ENCODE results near the gene PRLH. TPM values are rescaled to one million over a fixed set of nuclear protein-coding genes. Genes with fewer than 3 reads are reported as not detected.

The PRLH gene
- total and polyA plus RNA-seq, 2 of the 13 experiments (the other 11 are each of a cell fraction or from before 2014, with no cell fraction given), result not detected

DNA sequence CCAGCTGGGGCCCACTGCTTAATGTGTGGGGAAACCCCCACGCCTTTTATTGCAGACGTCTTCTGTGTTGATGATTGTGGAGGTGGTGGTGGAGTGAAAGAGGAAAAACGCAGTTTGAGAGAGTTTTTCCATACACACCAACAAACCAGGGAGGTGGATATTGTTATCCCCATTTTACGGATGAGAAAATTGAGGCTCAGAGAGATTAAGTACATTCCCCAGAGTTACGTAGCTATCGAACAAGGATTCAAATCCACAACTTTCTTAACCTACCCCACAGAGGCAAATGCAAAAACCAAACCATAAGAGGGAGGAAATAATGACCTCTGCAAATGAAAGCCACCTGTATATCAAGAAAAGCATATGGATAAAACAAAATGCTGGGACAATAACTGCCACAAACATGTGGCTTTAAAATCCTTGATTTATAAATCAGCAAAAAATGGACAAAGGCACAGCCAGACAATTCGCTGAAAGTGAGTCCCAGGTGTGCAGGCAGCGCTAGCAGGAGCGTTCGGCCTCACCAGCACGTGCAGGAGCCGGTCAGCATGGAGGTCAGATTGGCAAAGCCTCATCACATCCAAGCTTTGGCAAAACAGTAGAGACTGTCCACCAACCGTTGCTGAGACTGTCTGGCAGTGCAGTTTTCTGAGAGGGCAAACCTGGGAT lies 36.8 kb downstream of the PRLH start (continued):
- TF ChIP-seq, protein P1, sequence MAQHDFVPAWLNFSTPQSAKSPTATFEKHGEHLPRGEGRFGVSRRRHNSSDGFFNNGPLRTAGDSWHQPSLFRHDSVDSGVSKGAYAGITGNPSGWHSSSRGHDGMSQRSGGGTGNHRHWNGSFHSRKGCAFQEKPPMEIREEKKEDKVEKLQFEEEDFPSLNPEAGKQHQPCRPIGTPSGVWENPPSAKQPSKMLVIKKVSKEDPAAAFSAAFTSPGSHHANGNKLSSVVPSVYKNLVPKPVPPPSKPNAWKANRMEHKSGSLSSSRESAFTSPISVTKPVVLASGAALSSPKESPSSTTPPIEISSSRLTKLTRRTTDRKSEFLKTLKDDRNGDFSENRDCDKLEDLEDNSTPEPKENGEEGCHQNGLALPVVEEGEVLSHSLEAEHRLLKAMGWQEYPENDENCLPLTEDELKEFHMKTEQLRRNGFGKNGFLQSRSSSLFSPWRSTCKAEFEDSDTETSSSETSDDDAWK (CRISPR knock-in tag; IDR thresholded peaks at IDR 0.05), result no peak
- TF ChIP-seq ATF7-NPFF (CRISPR knock-in tag; IDR thresholded peaks at IDR 0.05; ENCODE audit: low read depth) (no peak), AGO1 (IDR thresholded peaks at IDR 0.05; ENCODE audit: low read depth, low read length, poor library complexity, severe bottlenecking) (no peak), HNRNPLL (IDR thresholded peaks at IDR 0.05; ENCODE audit: low read depth, low read length, poor library complexity, severe bottlenecking) (no peak), AHR (CRISPR knock-in tag; IDR thresholded peaks at IDR 0.05) (no peak), MEIS1 (CRISPR knock-in tag; IDR thresholded peaks at IDR 0.05; ENCODE audit: borderline replicate concordance) (peak; percentile 49; the same call in 1 of the 2 replicates), ZNF124 (CRISPR knock-in tag; IDR thresholded peaks at IDR 0.05) (no peak), ZNF329 (CRISPR knock-in tag; IDR thresholded peaks at IDR 0.05; ENCODE audit: low read depth) (no peak), ZNF768 (CRISPR knock-in tag; IDR thresholded peaks at IDR 0.05) (peak; percentile 46; the same call in 1 of the 2 replicates), HDAC2 (CRISPR knock-in tag; IDR thresholded peaks at IDR 0.05) (0 out of 2 replicates have a peak, but pooled peaks have one; percentile 5), SOX6 (IDR thresholded peaks at IDR 0.05) (no peak), SOX6 (CRISPR knock-in tag; IDR thresholded peaks at IDR 0.05) (peak; percentile 30; the same call in 1 of the 2 replicates), ZNF274 (CRISPR knock-in tag; IDR thresholded peaks at IDR 0.05) (peak; percentile 82), ZNF468 (CRISPR knock-in tag; IDR thresholded peaks at IDR 0.05) (no peak), SIN3A (IDR thresholded peaks at IDR 0.05; ENCODE audit: borderline replicate concordance, low read depth, low read length) (no peak), ZNF543 (CRISPR knock-in tag; IDR thresholded peaks at IDR 0.05) (no peak), NBN (conservative IDR thresholded peaks at IDR 0.05) (no peak)
- TF ChIP-seq, protein P2, sequence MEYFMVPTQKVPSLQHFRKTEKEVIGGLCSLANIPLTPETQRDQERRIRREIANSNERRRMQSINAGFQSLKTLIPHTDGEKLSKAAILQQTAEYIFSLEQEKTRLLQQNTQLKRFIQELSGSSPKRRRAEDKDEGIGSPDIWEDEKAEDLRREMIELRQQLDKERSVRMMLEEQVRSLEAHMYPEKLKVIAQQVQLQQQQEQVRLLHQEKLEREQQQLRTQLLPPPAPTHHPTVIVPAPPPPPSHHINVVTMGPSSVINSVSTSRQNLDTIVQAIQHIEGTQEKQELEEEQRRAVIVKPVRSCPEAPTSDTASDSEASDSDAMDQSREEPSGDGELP (IDR thresholded peaks at IDR 0.05; ENCODE audit: borderline replicate concordance, low read depth), result 0 out of 2 replicates have a peak, but pooled peaks have one; percentile 9
- TF ChIP-seq, protein P3, sequence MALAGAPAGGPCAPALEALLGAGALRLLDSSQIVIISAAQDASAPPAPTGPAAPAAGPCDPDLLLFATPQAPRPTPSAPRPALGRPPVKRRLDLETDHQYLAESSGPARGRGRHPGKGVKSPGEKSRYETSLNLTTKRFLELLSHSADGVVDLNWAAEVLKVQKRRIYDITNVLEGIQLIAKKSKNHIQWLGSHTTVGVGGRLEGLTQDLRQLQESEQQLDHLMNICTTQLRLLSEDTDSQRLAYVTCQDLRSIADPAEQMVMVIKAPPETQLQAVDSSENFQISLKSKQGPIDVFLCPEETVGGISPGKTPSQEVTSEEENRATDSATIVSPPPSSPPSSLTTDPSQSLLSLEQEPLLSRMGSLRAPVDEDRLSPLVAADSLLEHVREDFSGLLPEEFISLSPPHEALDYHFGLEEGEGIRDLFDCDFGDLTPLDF (CRISPR knock-in tag; IDR thresholded peaks at IDR 0.05), result no peak
- TF ChIP-seq, protein P4, sequence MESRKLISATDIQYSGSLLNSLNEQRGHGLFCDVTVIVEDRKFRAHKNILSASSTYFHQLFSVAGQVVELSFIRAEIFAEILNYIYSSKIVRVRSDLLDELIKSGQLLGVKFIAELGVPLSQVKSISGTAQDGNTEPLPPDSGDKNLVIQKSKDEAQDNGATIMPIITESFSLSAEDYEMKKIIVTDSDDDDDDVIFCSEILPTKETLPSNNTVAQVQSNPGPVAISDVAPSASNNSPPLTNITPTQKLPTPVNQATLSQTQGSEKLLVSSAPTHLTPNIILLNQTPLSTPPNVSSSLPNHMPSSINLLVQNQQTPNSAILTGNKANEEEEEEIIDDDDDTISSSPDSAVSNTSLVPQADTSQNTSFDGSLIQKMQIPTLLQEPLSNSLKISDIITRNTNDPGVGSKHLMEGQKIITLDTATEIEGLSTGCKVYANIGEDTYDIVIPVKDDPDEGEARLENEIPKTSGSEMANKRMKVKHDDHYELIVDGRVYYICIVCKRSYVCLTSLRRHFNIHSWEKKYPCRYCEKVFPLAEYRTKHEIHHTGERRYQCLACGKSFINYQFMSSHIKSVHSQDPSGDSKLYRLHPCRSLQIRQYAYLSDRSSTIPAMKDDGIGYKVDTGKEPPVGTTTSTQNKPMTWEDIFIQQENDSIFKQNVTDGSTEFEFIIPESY (CRISPR knock-in tag; IDR thresholded peaks at IDR 0.05), result peak; percentile 55; the same call in 1 of the 2 replicates
- TF ChIP-seq, protein P5, sequence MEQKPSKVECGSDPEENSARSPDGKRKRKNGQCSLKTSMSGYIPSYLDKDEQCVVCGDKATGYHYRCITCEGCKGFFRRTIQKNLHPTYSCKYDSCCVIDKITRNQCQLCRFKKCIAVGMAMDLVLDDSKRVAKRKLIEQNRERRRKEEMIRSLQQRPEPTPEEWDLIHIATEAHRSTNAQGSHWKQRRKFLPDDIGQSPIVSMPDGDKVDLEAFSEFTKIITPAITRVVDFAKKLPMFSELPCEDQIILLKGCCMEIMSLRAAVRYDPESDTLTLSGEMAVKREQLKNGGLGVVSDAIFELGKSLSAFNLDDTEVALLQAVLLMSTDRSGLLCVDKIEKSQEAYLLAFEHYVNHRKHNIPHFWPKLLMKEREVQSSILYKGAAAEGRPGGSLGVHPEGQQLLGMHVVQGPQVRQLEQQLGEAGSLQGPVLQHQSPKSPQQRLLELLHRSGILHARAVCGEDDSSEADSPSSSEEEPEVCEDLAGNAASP (CRISPR knock-in tag; IDR thresholded peaks at IDR 0.05; ENCODE audit: borderline replicate concordance), result no peak
